ENCODE results near the gene AQP3.
"Not testable (repeated sequence)": the region's sequence is repeated elsewhere in the genome, so short reads cannot be mapped to it uniquely, and the experiment has no call there.

AQP3 gene

GRCh38 chr9:33440204-33440603, 7.2 kb downstream of the AQP3 start:
- DNase-seq: no peak

GRCh38 chr9:33439731-33440130, 7.7 kb downstream of the AQP3 start:
- no peak for DNase-seq

- no peak for DNase-seq
Measured at GRCh38 chr9:33438926-33439680, 8.3 kb downstream of the AQP3 start.

GRCh38 chr9:33437898-33438297, 9.5 kb downstream of the AQP3 start:
- no peak for DNase-seq

GRCh38 chr9:33437205-33437604, 10.2 kb downstream of the AQP3 start:
- DNase-seq: no peak

GRCh38 chr9:33436445-33436844, 10.9 kb downstream of the AQP3 start:
- no peak for DNase-seq

GRCh38 chr9:33435821-33436277, 11.5 kb downstream of the AQP3 start:
- no peak for DNase-seq

- no peak for DNase-seq
Measured at GRCh38 chr9:33434317-33435105, 12.9 kb downstream of the AQP3 start.

GRCh38 chr9:33433871-33434270, 13.5 kb downstream of the AQP3 start:
- DNase-seq: no peak

- no peak for DNase-seq
Measured at GRCh38 chr9:33431420-33431819, 16.0 kb downstream of the AQP3 start.

GRCh38 chr9:33430942-33431341, 16.5 kb downstream of the AQP3 start:
- DNase-seq: no peak

- DNase-seq: no peak
Measured at GRCh38 chr9:33429256-33429985, 18.0 kb downstream of the AQP3 start.

- no peak for DNase-seq
Measured at GRCh38 chr9:33426843-33427293, 20.5 kb downstream of the AQP3 start.

- DNase-seq: no peak
Measured at GRCh38 chr9:33425128-33425533, 22.3 kb downstream of the AQP3 start.

- DNase-seq: not testable (repeated sequence)
Measured at GRCh38 chr9:33424492-33424891, 22.9 kb downstream of the AQP3 start.

- DNase-seq: not testable (repeated sequence)
Measured at GRCh38 chr9:33424043-33424442, 23.4 kb downstream of the AQP3 start.

- no peak for DNase-seq
Measured at GRCh38 chr9:33419708-33420303, 27.6 kb downstream of the AQP3 start.

GRCh38 chr9:33418090-33418489, 29.3 kb downstream of the AQP3 start:
- no peak for DNase-seq

GRCh38 chr9:33416996-33417395, 30.4 kb downstream of the AQP3 start:
- peak in 1 of 4 experiments; percentile 10 for DNase-seq

GRCh38 chr9:33415501-33416038, 31.8 kb downstream of the AQP3 start:
- peak; percentile 41 to 91 (median 80) for DNase-seq

GRCh38 chr9:33414889-33415500, 32.4 kb downstream of the AQP3 start:
- DNase-seq: no peak

GRCh38 chr9:33414268-33414667, 33.1 kb downstream of the AQP3 start:
- DNase-seq: no peak
